SK-N-SH treated with all-trans-retinoic acid at 6 μM for 48 hours (cell line): Measurements from ENCODE around the gene PPP1R16B.

Experiments
- ATAC-seq: fragments of 200-7000 bp; cut with Tn5 transposase; 3 replicates; pipeline ENCODE4 v1.9.1; 2020; ENCODE audit warnings: mild to moderate bottlenecking, moderate library complexity
- ARNTL ChIP-seq: fragments of 450-650 bp; formaldehyde crosslinking; IDR thresholded peaks from 2 replicates; pipeline ENCODE4 v1.5.0; 2020; ENCODE audit warnings: low read depth, mild to moderate bottlenecking, moderate library complexity, borderline replicate concordance
- BACH2 ChIP-seq: fragments of 250-450 bp; sonication (Bioruptor Pico); IDR thresholded peaks from 2 replicates; pipeline ENCODE4 v1.9.0; 2021; ENCODE audit warnings: mild to moderate bottlenecking, borderline replicate concordance
- CSDC2 ChIP-seq: fragments of 250-450 bp; sonication (Bioruptor Pico); IDR thresholded peaks from 2 replicates; pipeline ENCODE4 v1.5.0; 2020; ENCODE audit warnings: mild to moderate bottlenecking, moderate library complexity
- ESRRG ChIP-seq: fragments of 250-450 bp; sonication (Bioruptor Pico); IDR thresholded peaks from 2 replicates; pipeline ENCODE4 v1.6.1; 2021; ENCODE audit warnings: mild to moderate bottlenecking
- OSR1 ChIP-seq: fragments of 250-450 bp; sonication (Bioruptor Pico); IDR thresholded peaks from 2 replicates; pipeline ENCODE4 v1.8.0; 2022; ENCODE audit warnings: moderate library complexity, mild to moderate bottlenecking, inconsistent platforms
- PPARA ChIP-seq: fragments of 250-450 bp; sonication (Bioruptor Pico); IDR thresholded peaks from 2 replicates; pipeline ENCODE4 v1.5.0; 2020; ENCODE audit warnings: mild to moderate bottlenecking, borderline replicate concordance
- RARB ChIP-seq: fragments of 250-450 bp; sonication (Bioruptor Pico); IDR thresholded peaks from 2 replicates; pipeline ENCODE4 v1.8.0; 2021; ENCODE audit warnings: mild to moderate bottlenecking, moderate library complexity
- SNAI2 ChIP-seq: fragments of 250-450 bp; sonication (Bioruptor Pico); IDR thresholded peaks from 2 replicates; pipeline ENCODE4 v1.5.0; 2020; ENCODE audit warnings: mild to moderate bottlenecking, moderate library complexity
- TCF4 ChIP-seq: fragments of 250-450 bp; sonication (Bioruptor Pico); IDR thresholded peaks from 2 replicates; pipeline ENCODE4 v1.8.0; 2021; ENCODE audit warnings: mild to moderate bottlenecking, moderate library complexity, borderline replicate concordance
- TOX ChIP-seq: fragments of 250-450 bp; sonication (Bioruptor Pico); IDR thresholded peaks from 2 replicates; pipeline ENCODE4 v1.8.0; 2021; ENCODE audit warnings: mild to moderate bottlenecking, moderate library complexity, borderline replicate concordance
- ZC3H10 ChIP-seq: fragments of 250-450 bp; sonication (Bioruptor Pico); IDR thresholded peaks from 2 replicates; pipeline ENCODE4 v1.5.1; 2021; ENCODE audit warnings: mild to moderate bottlenecking, moderate library complexity
- ZFP30 ChIP-seq: fragments of 450-650 bp; formaldehyde crosslinking; IDR thresholded peaks from 2 replicates; pipeline ENCODE4 v1.5.0; 2022; ENCODE audit warnings: mild to moderate bottlenecking, moderate library complexity
- ZNF565 ChIP-seq: fragments of 450-650 bp; formaldehyde crosslinking; conservative IDR thresholded peaks from 2 replicates; pipeline ENCODE4 v1.5.0; 2020; ENCODE audit warnings: low read depth, mild to moderate bottlenecking, moderate library complexity
- ZNF70 ChIP-seq: fragments of 450-650 bp; formaldehyde crosslinking; IDR thresholded peaks from 2 replicates; pipeline ENCODE4 v1.5.0; 2020; ENCODE audit warnings: mild to moderate bottlenecking, moderate library complexity
- ZNF8 ChIP-seq: fragments of 450-650 bp; formaldehyde crosslinking; IDR thresholded peaks from 2 replicates; pipeline ENCODE4 v1.5.0; 2020; ENCODE audit warnings: mild to moderate bottlenecking, moderate library complexity
- TF ChIP-seq, protein P1 (sequence below): fragments of 250-450 bp; sonication (Bioruptor Pico); IDR thresholded peaks from 2 replicates; pipeline ENCODE4 v1.5.1; 2020; ENCODE audit warnings: low read depth, mild to moderate bottlenecking, moderate library complexity
- TF ChIP-seq, protein P2 (sequence below): fragments of 250-450 bp; sonication (Bioruptor Pico); IDR thresholded peaks from 2 replicates; pipeline ENCODE4 v1.5.0; 2020; ENCODE audit warnings: mild to moderate bottlenecking, moderate library complexity
- TF ChIP-seq, protein P3 (sequence below): fragments of 250-450 bp; sonication (Bioruptor Pico); IDR thresholded peaks from 2 replicates; pipeline ENCODE4 v1.8.0; 2020; ENCODE audit warnings: mild to moderate bottlenecking, moderate library complexity, borderline replicate concordance
- TF ChIP-seq, protein P4 (sequence below): fragments of 250-450 bp; sonication (Bioruptor Pico); IDR thresholded peaks from 2 replicates; pipeline ENCODE4 v1.5.1; 2021; ENCODE audit warnings: mild to moderate bottlenecking, moderate library complexity
- TF ChIP-seq, protein P5 (sequence below): fragments of 250-450 bp; sonication (Bioruptor Pico); IDR thresholded peaks from 2 replicates; pipeline ENCODE4 v1.8.0; 2021; ENCODE audit warnings: low read depth, mild to moderate bottlenecking, moderate library complexity, borderline replicate concordance

Gene PPP1R16B

DNA sequence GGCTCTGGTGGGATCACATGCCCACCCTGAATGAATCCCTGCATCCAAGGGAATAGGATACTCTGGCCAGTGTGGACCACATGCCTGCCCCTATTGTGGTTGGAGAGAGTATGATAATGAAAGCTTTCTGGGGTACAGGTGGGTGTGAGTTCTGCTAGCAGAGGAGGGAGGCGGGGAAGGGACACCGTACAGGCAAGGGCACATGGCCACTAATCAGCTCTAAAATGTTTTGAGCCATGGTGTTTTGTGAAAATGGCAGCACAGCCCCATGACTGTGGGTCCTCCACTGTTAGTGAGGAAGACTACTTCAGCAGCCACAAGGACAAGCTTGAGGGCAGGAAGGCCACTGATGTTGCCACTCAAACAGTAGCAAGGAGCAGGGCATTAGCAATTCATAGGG, 144.8 kb downstream of the PPP1R16B start (continued):
- TF ChIP-seq, protein P1, sequence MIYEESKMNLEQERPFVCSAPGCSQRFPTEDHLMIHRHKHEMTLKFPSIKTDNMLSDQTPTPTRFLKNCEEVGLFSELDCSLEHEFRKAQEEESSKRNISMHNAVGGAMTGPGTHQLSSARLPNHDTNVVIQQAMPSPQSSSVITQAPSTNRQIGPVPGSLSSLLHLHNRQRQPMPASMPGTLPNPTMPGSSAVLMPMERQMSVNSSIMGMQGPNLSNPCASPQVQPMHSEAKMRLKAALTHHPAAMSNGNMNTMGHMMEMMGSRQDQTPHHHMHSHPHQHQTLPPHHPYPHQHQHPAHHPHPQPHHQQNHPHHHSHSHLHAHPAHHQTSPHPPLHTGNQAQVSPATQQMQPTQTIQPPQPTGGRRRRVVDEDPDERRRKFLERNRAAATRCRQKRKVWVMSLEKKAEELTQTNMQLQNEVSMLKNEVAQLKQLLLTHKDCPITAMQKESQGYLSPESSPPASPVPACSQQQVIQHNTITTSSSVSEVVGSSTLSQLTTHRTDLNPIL (CRISPR knock-in tag) = no peak

DNA sequence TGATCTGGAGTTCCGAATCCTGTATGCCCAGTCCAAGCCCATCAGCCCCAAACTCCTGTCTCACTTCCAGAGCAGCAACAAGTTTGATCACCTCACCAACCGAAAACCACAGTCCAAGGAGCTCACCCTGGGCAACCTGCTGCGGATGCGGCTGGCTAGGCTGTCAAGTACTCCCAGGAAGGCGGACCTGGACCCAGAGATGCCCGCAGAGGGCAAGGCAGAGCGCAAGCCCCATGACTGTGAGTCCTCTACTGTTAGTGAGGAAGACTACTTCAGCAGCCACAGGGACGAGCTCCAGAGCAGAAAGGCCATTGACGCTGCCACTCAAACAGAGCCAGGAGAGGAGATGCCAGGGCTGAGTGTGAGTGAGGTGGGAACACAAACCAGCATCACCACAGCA, 146.1 kb downstream of the PPP1R16B start:
- TF ChIP-seq ARNTL = no peak
- TF ChIP-seq, protein P2, sequence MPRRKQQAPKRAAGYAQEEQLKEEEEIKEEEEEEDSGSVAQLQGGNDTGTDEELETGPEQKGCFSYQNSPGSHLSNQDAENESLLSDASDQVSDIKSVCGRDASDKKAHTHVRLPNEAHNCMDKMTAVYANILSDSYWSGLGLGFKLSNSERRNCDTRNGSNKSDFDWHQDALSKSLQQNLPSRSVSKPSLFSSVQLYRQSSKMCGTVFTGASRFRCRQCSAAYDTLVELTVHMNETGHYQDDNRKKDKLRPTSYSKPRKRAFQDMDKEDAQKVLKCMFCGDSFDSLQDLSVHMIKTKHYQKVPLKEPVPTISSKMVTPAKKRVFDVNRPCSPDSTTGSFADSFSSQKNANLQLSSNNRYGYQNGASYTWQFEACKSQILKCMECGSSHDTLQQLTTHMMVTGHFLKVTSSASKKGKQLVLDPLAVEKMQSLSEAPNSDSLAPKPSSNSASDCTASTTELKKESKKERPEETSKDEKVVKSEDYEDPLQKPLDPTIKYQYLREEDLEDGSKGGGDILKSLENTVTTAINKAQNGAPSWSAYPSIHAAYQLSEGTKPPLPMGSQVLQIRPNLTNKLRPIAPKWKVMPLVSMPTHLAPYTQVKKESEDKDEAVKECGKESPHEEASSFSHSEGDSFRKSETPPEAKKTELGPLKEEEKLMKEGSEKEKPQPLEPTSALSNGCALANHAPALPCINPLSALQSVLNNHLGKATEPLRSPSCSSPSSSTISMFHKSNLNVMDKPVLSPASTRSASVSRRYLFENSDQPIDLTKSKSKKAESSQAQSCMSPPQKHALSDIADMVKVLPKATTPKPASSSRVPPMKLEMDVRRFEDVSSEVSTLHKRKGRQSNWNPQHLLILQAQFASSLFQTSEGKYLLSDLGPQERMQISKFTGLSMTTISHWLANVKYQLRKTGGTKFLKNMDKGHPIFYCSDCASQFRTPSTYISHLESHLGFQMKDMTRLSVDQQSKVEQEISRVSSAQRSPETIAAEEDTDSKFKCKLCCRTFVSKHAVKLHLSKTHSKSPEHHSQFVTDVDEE (CRISPR knock-in tag) = no peak
- no peak for ATAC-seq

DNA sequence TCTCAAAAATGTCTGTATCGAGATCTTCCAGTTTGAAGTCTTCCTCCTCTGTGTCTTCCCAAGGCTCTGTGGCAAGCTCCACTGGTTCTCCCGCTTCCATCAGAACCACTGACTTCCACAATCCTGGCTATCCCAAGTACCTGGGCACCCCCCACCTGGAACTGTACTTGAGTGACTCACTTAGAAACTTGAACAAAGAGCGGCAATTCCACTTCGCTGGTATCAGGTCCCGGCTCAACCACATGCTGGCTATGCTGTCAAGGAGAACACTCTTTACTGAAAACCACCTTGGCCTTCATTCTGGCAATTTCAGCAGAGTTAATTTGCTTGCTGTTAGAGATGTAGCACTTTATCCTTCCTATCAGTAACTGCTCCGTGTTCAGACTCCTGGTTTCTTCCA, 146.7 kb downstream of the PPP1R16B start:
- TF ChIP-seq TOX (CRISPR knock-in tag) (no peak), ESRRG (CRISPR knock-in tag) (no peak), PPARA (CRISPR knock-in tag) (no peak), CSDC2 (no peak), ZFP30 (CRISPR knock-in tag) (no peak), ARNTL (no peak), ZC3H10 (no peak), SNAI2 (no peak), BACH2 (CRISPR knock-in tag) (no peak), OSR1 (CRISPR knock-in tag) (no peak), TCF4 (CRISPR knock-in tag) (no peak), ZNF8 (CRISPR knock-in tag) (no peak), RARB (CRISPR knock-in tag) (no peak), ZNF565 (no peak), ZNF70 (CRISPR knock-in tag) (no peak)
- TF ChIP-seq, protein P2 (CRISPR knock-in tag) = no peak
- TF ChIP-seq, protein P3, sequence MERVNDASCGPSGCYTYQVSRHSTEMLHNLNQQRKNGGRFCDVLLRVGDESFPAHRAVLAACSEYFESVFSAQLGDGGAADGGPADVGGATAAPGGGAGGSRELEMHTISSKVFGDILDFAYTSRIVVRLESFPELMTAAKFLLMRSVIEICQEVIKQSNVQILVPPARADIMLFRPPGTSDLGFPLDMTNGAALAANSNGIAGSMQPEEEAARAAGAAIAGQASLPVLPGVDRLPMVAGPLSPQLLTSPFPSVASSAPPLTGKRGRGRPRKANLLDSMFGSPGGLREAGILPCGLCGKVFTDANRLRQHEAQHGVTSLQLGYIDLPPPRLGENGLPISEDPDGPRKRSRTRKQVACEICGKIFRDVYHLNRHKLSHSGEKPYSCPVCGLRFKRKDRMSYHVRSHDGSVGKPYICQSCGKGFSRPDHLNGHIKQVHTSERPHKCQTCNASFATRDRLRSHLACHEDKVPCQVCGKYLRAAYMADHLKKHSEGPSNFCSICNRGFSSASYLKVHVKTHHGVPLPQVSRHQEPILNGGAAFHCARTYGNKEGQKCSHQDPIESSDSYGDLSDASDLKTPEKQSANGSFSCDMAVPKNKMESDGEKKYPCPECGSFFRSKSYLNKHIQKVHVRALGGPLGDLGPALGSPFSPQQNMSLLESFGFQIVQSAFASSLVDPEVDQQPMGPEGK (CRISPR knock-in tag) = no peak
- TF ChIP-seq, protein P4, sequence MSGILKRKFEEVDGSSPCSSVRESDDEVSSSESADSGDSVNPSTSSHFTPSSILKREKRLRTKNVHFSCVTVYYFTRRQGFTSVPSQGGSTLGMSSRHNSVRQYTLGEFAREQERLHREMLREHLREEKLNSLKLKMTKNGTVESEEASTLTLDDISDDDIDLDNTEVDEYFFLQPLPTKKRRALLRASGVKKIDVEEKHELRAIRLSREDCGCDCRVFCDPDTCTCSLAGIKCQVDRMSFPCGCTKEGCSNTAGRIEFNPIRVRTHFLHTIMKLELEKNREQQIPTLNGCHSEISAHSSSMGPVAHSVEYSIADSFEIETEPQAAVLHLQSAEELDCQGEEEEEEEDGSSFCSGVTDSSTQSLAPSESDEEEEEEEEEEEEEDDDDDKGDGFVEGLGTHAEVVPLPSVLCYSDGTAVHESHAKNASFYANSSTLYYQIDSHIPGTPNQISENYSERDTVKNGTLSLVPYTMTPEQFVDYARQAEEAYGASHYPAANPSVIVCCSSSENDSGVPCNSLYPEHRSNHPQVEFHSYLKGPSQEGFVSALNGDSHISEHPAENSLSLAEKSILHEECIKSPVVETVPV (CRISPR knock-in tag) = no peak
- TF ChIP-seq, protein P5, sequence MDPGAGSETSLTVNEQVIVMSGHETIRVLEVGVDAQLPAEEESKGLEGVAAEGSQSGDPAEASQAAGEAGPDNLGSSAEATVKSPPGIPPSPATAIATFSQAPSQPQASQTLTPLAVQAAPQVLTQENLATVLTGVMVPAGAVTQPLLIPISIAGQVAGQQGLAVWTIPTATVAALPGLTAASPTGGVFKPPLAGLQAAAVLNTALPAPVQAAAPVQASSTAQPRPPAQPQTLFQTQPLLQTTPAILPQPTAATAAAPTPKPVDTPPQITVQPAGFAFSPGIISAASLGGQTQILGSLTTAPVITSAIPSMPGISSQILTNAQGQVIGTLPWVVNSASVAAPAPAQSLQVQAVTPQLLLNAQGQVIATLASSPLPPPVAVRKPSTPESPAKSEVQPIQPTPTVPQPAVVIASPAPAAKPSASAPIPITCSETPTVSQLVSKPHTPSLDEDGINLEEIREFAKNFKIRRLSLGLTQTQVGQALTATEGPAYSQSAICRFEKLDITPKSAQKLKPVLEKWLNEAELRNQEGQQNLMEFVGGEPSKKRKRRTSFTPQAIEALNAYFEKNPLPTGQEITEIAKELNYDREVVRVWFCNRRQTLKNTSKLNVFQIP = no peak
- ATAC-seq = no peak
